ENCODE measurements around the gene PPBP. TPM values are rescaled to one million over a fixed set of nuclear protein-coding genes. Genes with fewer than 3 reads are reported as not detected.
"Not testable (repeated sequence)": the region's sequence is repeated elsewhere in the genome, so short reads cannot be mapped to it uniquely, and the experiment has no call there.

The PPBP gene
- total RNA-seq, 1 experiment from 2014 or later = not detected

DNA sequence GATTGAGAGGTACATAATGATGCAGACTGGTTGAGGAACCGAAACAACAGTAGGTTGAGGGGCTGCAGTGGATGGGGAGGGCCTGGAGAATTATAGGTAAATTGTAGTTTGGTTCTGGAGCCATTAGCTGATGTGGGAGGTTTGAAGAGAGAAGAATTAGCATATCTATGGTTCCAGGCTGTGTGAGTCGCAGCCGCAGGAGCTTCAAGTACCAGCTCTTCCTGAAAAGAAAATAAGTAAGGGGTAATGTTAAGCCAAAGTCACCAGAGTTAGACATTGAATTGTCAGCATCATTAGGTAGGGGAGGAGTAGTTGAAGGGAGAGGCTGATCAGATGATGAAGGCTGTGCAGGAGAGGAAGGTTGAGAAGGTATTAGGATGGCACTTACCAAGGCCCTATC, 35.6 kb downstream of the PPBP start:
- H4K20me1 ChIP-seq (ENCODE audit: insufficient read depth) = no peaks in the 10 kb centered on the region
- TF ChIP-seq SIN3A (IDR thresholded peaks at IDR 0.05; ENCODE audit: low read depth) (no peak), ZFX (IDR thresholded peaks at IDR 0.05) (no peak), ELF1 (IDR thresholded peaks at IDR 0.05; ENCODE audit: borderline replicate concordance, low read depth) (no peak)
- no peaks in the 10 kb centered on the region for H3K36me3 ChIP-seq (ENCODE audit: control insufficient read depth in 1 of 2, insufficient read depth in 2 of 2, low read length in 2 of 2)
- no peaks in the 10 kb centered on the region for H3K9me2 ChIP-seq (ENCODE audit: insufficient read depth)
- POLR2A ChIA-PET = no interaction called here
- no peaks in the 10 kb centered on the region for H3K79me2 ChIP-seq (ENCODE audit: insufficient read depth, low read length)
- CTCF ChIA-PET = no interaction called here
- intact Hi-C loops (cut with micrococcal nuclease) = no loop called here
- H3K27ac ChIP-seq (ENCODE audit: low read depth, low read length) = no peak overlapping the region
- no peak overlapping the region for H3K9ac ChIP-seq (ENCODE audit: low read length)
- no peak for DNase-seq (ENCODE audit: low read depth, low spot score)
- no peaks in the 10 kb centered on the region for H3K27me3 ChIP-seq (ENCODE audit: insufficient read depth, low read length)
- RAD21 ChIA-PET (ENCODE audit: low non-redundant PET in 1 of 2, low total read pairs in 2 of 2, uncharacterized antibody in 2 of 2, unreplicated experiment in 2 of 2) = no interaction called here
- no peak overlapping the region for H3K4me2 ChIP-seq (ENCODE audit: low read length)
- no peak for ATAC-seq
- no TSS peak for BruUV-seq (replicated peaks)
- no peak overlapping the region for H2AFZ ChIP-seq (ENCODE audit: low read depth, low read length, poor library complexity, severe bottlenecking)
- H3K4me3 ChIP-seq (replicated peaks in 1 of 2; ENCODE audit: low read depth in 1 of 2, low read length in 2 of 2) = no peak overlapping the region
- no peaks in the 10 kb centered on the region for H3K9me3 ChIP-seq (ENCODE audit: control insufficient read depth in 1 of 2, insufficient read depth in 1 of 2, low read depth in 1 of 2, low read length in 2 of 2)
- H3K4me1 ChIP-seq (ENCODE audit: control insufficient read depth in 1 of 2, insufficient read depth in 2 of 2, low read length in 2 of 2) = no peaks in the 10 kb centered on the region

DNA sequence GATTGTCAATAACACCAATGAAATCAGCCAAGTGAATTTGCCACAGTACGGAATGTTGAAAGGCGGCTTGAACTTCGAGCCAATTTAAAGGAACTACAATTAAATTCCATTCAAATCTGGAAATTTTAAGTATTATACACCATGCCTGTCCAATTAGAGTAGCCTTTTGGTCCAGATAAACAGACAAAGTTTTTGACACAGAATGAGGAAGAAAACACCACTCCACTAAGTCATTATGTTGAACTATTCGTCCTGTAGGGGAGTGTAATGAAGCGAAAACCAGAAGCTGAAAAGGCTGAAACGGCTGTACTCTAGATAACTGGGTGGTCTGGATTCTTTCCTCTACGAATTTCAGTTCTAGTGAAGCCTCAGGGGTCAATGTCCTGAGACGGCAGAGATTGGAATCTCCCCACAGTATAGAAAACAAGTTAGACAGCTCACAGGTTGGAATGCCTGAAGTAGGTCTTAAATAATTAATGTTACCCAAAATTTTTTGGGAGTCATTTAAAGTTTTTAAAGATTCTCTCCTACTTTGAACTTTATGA, 37.5 kb downstream of the PPBP start:
- H3K4me2 ChIP-seq (ENCODE audit: low read length); H3K27ac ChIP-seq (ENCODE audit: low read depth, low read length); CTCF ChIA-PET; H3K9me3 ChIP-seq (ENCODE audit: control insufficient read depth in 1 of 2, insufficient read depth in 1 of 2, low read depth in 1 of 2, low read length in 2 of 2); RAD21 ChIA-PET (ENCODE audit: low non-redundant PET in 1 of 2, low total read pairs in 2 of 2, uncharacterized antibody in 2 of 2, unreplicated experiment in 2 of 2); H3K27me3 ChIP-seq (ENCODE audit: insufficient read depth, low read length); H3K9me2 ChIP-seq (ENCODE audit: insufficient read depth); H3K4me1 ChIP-seq (ENCODE audit: control insufficient read depth in 1 of 2, insufficient read depth in 2 of 2, low read length in 2 of 2); H2AFZ ChIP-seq (ENCODE audit: low read depth, low read length, poor library complexity, severe bottlenecking); POLR2A ChIA-PET; DNase-seq (ENCODE audit: low read depth, low spot score); H3K79me2 ChIP-seq (ENCODE audit: insufficient read depth, low read length); H3K36me3 ChIP-seq (ENCODE audit: control insufficient read depth in 1 of 2, insufficient read depth in 2 of 2, low read length in 2 of 2); intact Hi-C loops (cut with micrococcal nuclease); H3K4me3 ChIP-seq (replicated peaks in 1 of 2; ENCODE audit: low read depth in 1 of 2, low read length in 2 of 2); ATAC-seq; H4K20me1 ChIP-seq (ENCODE audit: insufficient read depth); BruUV-seq (replicated peaks); H3K9ac ChIP-seq (ENCODE audit: low read length): not testable (repeated sequence)
